T-helper 2 cell treated with Interferon-gamma antibody and Interleukin-4, amounts not matched to agents 5 μg/mL and 100 μg/mL, for 36 hours (primary cell): ENCODE results near the gene MAPK8IP3.
"Not testable (repeated sequence)": the region's sequence is repeated elsewhere in the genome, so short reads cannot be mapped to it uniquely, and the experiment has no call there.

Source experiments
- DNase-seq: peaks from one replicate; pipeline ENCODE4 v3.0.0; 2021; ENCODE audit warnings: low spot score
- H3K27ac Mint-ChIP-seq: one replicate; pipeline ENCODE4 v1.8.0; 2021; ENCODE audit warnings: mild to moderate bottlenecking, mixed read lengths
- H3K27me3 Mint-ChIP-seq: one replicate; pipeline ENCODE4 v1.8.0; 2021; ENCODE audit warnings: low read depth, mixed read lengths
- H3K36me3 Mint-ChIP-seq: one replicate; pipeline ENCODE4 v1.8.0; 2021; ENCODE audit warnings: low read depth, mixed read lengths
- H3K4me1 Mint-ChIP-seq: one replicate; pipeline ENCODE4 v1.8.0; 2021; ENCODE audit warnings: low read depth, mixed read lengths
- H3K4me3 Mint-ChIP-seq: one replicate; pipeline ENCODE4 v1.8.0; 2022; ENCODE audit warnings: mild to moderate bottlenecking, moderate library complexity, mixed read lengths
- H3K9me3 Mint-ChIP-seq: one replicate; pipeline ENCODE4 v1.8.0; 2021; ENCODE audit warnings: mixed read lengths

MAPK8IP3 gene

DNA sequence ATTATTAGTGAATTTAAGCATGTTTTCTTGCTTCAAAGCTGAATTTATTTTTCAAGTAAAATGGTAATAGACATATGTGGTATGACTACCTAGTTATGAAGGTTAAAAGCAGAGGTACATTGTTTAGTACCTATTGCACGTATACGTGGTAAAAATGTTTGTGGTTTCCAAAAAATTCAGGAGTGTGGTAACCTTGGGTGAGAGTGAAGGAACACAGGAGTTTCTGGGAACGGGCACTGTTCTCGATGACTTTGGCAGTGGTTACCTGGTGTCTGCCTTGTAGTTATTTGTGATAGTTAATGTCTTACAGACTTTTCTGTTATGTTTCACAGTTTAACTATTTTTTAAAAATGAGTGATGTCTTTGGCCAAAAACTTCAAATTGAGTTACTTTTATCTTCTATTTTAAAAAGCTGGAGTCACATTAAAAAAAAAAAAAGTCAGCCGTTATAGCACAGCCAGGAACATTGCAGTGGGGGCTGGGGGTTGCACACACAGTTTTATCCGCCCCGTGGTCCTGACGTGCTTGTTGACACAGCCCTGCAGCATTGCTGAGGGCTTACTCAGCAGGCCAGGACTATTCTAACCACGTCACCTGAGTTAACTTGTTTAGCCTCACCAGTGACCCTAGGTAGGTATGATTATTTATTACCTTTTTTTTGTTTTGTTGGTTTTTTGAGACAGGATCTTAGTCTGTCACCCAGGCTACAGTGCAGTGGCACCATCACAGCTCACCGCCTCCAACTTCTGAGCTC is 17.0 kb upstream of the MAPK8IP3 start:
- H3K27ac Mint-ChIP-seq: no peak overlapping the region

DNA sequence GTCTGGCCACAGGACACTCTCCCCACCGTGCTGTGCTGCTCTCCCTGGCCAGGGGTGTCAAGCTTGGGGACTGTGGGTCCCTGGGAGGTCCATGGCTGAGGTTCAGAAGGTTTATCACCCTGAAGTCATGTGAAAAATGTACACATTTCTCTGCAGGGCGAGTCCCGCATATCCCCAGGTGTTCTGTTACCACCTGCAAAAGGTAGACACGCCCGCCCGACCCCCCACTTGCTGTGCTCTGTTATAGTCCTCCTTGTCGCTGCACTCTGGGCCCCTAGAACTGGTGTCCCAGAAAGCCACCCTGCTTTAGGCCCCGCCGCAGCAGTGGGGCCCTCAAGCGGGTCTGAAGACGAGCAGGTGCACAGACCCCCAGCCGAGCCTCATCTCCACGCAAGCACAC is 16.1 kb upstream of the MAPK8IP3 start:
- Mint-ChIP-seq H3K4me3 (no peak overlapping the region), H3K27ac (no peak overlapping the region)

More for the DNA sequence above, 17.0 kb upstream of the MAPK8IP3 start:
- Mint-ChIP-seq H3K27me3 (no peaks in the 10 kb centered on the region), H3K4me1 (no peaks in the 10 kb centered on the region), H3K4me3 (no peak overlapping the region), H3K9me3 (no peaks in the 10 kb centered on the region), H3K36me3 (peaks cover 40% of the 10 kb centered on the region)
- DNase-seq: no peak

DNA sequence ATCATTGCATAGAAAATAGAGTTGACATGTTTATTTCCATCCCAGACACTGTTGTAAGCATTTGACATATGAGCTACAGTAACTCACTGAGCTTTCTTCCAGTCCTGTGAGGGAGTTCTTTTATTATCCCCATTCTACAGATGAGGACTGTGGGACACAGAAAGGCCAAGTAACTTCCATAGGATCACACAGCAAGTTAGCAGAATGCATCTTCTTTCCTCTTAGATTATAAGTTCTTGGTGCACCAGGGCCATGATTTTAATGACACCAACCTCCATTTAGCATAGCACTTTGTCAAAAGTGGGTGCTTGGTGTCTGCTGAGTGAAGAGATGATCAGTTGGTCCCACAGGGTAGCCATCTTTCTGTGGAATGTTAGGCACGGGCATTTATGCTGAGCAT is 15.2 kb upstream of the MAPK8IP3 start:
- Mint-ChIP-seq H3K36me3 (peaks cover 45% of the 10 kb centered on the region), H3K4me1 (no peaks in the 10 kb centered on the region), H3K4me3 (no peak overlapping the region), H3K27me3 (no peaks in the 10 kb centered on the region), H3K9me3 (no peaks in the 10 kb centered on the region), H3K27ac (no peak overlapping the region)
- DNase-seq: no peak

More for the DNA sequence above, 16.1 kb upstream of the MAPK8IP3 start:
- Mint-ChIP-seq H3K36me3 (peaks cover 43% of the 10 kb centered on the region), H3K27me3 (no peaks in the 10 kb centered on the region), H3K4me1 (no peaks in the 10 kb centered on the region), H3K9me3 (no peaks in the 10 kb centered on the region)
- DNase-seq: no peak

GRCh38 chr16:1691276-1691675 is 14.7 kb upstream of the MAPK8IP3 start:
- Mint-ChIP-seq H3K4me3 (no peak overlapping the region), H3K4me1 (no peaks in the 10 kb centered on the region), H3K9me3 (no peaks in the 10 kb centered on the region), H3K27ac (no peak overlapping the region), H3K36me3 (peaks cover 48% of the 10 kb centered on the region), H3K27me3 (no peaks in the 10 kb centered on the region)
- no peak for DNase-seq

DNA sequence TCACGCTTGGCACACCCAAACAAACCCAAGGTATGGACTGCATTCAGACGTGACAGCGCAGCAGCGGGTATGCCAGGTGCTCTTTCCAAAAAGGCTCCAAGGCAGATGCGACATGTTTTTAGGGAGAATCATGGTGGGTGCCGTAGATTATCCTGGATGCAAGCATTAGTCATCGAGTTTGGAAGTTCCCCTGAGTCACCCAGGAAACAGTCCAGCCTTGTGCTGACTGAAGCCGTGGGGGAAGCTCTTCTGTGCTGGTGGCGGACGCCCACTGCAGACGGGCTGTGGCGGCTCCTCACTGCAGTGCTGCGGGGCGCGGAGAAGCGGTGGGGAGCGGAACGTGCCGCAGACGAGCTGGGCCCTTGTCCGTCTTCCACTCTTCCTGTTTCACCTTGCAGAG is 14.0 kb upstream of the MAPK8IP3 start:
- H3K4me3 Mint-ChIP-seq: no peak overlapping the region
- H3K27ac Mint-ChIP-seq: no peak overlapping the region
- no peaks in the 10 kb centered on the region for H3K27me3 Mint-ChIP-seq
- no peaks in the 10 kb centered on the region for H3K4me1 Mint-ChIP-seq
- peaks cover 51% of the 10 kb centered on the region for H3K36me3 Mint-ChIP-seq
- H3K9me3 Mint-ChIP-seq: no peaks in the 10 kb centered on the region
- no peak for DNase-seq

- H3K9me3 Mint-ChIP-seq: no peaks in the 10 kb centered on the region
- H3K27ac Mint-ChIP-seq: no peak overlapping the region
- H3K4me3 Mint-ChIP-seq: no peak overlapping the region
- no peaks in the 10 kb centered on the region for H3K27me3 Mint-ChIP-seq
- no peak for DNase-seq
- H3K36me3 Mint-ChIP-seq: peaks cover 53% of the 10 kb centered on the region
- H3K4me1 Mint-ChIP-seq: no peaks in the 10 kb centered on the region
These were observed 9.1 kb upstream of the MAPK8IP3 start for GRCh38 chr16:1696863-1697262.

- no peaks in the 10 kb centered on the region for H3K4me1 Mint-ChIP-seq
- DNase-seq: no peak
- H3K27me3 Mint-ChIP-seq: no peaks in the 10 kb centered on the region
- no peak overlapping the region for H3K27ac Mint-ChIP-seq
- peaks cover 51% of the 10 kb centered on the region for H3K36me3 Mint-ChIP-seq
- no peak overlapping the region for H3K4me3 Mint-ChIP-seq
- no peaks in the 10 kb centered on the region for H3K9me3 Mint-ChIP-seq
These were observed 7.3 kb upstream of the MAPK8IP3 start for GRCh38 chr16:1698680-1699079.

DNA sequence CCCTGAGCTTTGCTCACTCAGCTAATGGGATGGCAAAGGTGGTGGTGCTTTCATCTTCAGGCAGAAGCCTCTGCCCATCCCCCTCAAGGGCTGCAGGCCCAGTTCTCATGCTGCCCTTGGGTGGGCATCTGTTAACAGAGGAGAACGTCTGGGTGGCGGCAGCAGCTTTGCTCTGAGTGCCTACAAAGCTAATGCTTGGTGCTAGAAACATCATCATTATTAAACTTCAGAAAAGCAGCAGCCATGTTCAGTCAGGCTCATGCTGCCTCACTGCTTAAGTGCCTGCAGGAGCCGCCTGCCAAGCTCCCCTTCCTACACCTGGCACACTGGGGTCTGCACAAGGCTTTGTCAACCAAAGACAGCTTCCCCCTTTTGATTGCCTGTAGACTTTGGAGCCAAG is 5.7 kb upstream of the MAPK8IP3 start:
- H3K4me3 Mint-ChIP-seq: no peak overlapping the region
- no peak overlapping the region for H3K27ac Mint-ChIP-seq
- H3K27me3 Mint-ChIP-seq: no peaks in the 10 kb centered on the region
- DNase-seq: no peak
- H3K36me3 Mint-ChIP-seq: peaks cover 45% of the 10 kb centered on the region
- peaks cover 6% of the 10 kb centered on the region for H3K4me1 Mint-ChIP-seq
- H3K9me3 Mint-ChIP-seq: no peaks in the 10 kb centered on the region

GRCh38 chr16:1701216-1701878 is 4.6 kb upstream of the MAPK8IP3 start:
- Mint-ChIP-seq H3K4me3 (no peak overlapping the region), H3K36me3 (peaks cover 37% of the 10 kb centered on the region), H3K27me3 (no peaks in the 10 kb centered on the region), H3K27ac (no peak overlapping the region), H3K9me3 (no peaks in the 10 kb centered on the region), H3K4me1 (peaks cover 11% of the 10 kb centered on the region)
- no peak for DNase-seq

- H3K27ac Mint-ChIP-seq: peak overlapping the region; percentile 96
- H3K27me3 Mint-ChIP-seq, H3K9me3 Mint-ChIP-seq, DNase-seq: not testable (repeated sequence)
- H3K4me3 Mint-ChIP-seq: peak overlapping the region; percentile 93
- H3K36me3 Mint-ChIP-seq: peaks cover 16% of the 10 kb centered on the region
- peaks cover 24% of the 10 kb centered on the region for H3K4me1 Mint-ChIP-seq
These were observed 689 bp upstream of the MAPK8IP3 start for GRCh38 chr16:1705324-1705687.

- Mint-ChIP-seq H3K9me3 (no peaks in the 10 kb centered on the region), H3K27ac (peak overlapping the region; percentile 86), H3K27me3 (no peaks in the 10 kb centered on the region), H3K36me3 (peaks cover 12% of the 10 kb centered on the region), H3K4me3 (peak overlapping the region; percentile 90), H3K4me1 (peaks cover 24% of the 10 kb centered on the region)
- peak; percentile 20 for DNase-seq
These were observed 594 bp downstream of the MAPK8IP3 start for GRCh38 chr16:1706386-1707192.

DNA sequence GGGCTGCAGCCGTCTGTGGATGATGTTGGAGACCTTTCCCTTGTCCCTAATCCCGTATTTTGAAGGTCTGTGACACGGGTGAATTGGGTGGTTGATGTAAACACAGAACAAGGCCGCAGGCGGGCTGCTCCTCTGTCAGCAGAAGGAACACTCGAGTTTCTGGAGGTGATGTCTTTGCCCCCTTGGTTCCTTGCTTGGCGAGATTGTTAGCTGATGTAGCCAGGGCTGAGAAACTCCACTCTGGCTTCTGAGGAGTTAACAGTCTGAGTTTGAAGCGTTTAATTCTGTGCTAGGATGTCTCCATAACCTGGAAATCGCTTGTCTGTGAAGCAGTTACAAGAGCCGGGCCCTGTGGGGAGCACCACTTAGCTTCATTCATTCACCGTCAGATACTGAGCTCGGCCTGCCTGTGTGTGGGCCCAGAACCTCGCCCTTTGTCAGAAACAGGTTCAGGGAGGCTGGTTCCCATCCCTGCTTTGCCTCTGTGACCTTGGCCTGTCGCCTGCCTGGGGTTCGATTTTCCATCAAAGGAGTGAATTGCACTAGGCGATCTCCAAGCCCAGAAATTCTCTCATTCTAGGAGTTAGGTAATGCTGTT is 1.3 kb downstream of the MAPK8IP3 start:
- Mint-ChIP-seq H3K36me3 (peaks cover 7% of the 10 kb centered on the region), H3K27me3 (no peaks in the 10 kb centered on the region), H3K4me1 (peaks cover 24% of the 10 kb centered on the region), H3K4me3 (peak overlapping the region; percentile 90), H3K27ac (peak overlapping the region; percentile 81), H3K9me3 (no peaks in the 10 kb centered on the region)
- DNase-seq: peak; percentile 6

- H3K4me1 Mint-ChIP-seq: peaks cover 24% of the 10 kb centered on the region
- peaks cover 3% of the 10 kb centered on the region for H3K36me3 Mint-ChIP-seq
- no peak for DNase-seq
- peak overlapping the region; percentile 44 for H3K27ac Mint-ChIP-seq
- H3K9me3 Mint-ChIP-seq: no peaks in the 10 kb centered on the region
- peak overlapping the region; percentile 90 for H3K4me3 Mint-ChIP-seq
- no peaks in the 10 kb centered on the region for H3K27me3 Mint-ChIP-seq
These were observed 2.2 kb downstream of the MAPK8IP3 start for GRCh38 chr16:1708083-1708767.
